GM19468 (cell line): ENCODE data around the gene GFPT2.
A peak's percentile ranks its signal among the peaks of the same experiment; 100 is the strongest.
"Not testable (repeated sequence)": the region's sequence is repeated elsewhere in the genome, so short reads cannot be mapped to it uniquely, and the experiment has no call there.

ENCODE experiments used
- ATAC-seq: cut with Tn5 transposase; IDR thresholded peaks from one replicate; pipeline ENCODE4 v1.9.1; 2021; ENCODE audit warnings: mild to moderate bottlenecking, moderate library complexity, moderate number of reproducible peaks; ENCODE audit not compliant: unreplicated experiment; ENCODE audit errors: extremely low read depth

Gene GFPT2

GRCh38 chr5:180313677-180314505 lies 39.2 kb downstream of the GFPT2 start:
- ATAC-seq = no peak

GRCh38 chr5:180311216-180311615 lies 41.9 kb downstream of the GFPT2 start:
- no peak for ATAC-seq

DNA sequence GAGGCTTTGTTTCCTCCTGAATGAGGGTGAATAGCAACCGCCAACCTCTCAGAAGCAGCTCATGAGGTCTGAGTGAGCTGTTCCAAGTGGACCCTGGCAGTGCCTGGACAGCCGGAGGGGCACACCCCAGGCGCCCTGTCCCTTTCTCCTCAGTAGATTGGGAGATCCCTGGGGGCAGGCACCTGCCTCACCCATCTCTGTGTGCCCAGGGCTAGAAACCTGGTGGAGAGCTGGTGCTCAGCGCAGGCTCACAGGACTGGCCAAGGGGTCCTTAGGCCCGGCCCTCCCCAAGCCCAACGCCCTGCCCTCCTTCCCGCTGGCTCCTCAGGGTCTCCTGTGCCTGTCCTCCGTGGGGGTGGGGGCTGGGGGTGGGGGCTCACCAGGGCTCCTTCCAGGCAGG lies 46.3 kb downstream of the GFPT2 start:
- no peak for ATAC-seq

- ATAC-seq = no peak
Observed at GRCh38 chr5:180305481-180305880, 47.7 kb downstream of the GFPT2 start.

DNA sequence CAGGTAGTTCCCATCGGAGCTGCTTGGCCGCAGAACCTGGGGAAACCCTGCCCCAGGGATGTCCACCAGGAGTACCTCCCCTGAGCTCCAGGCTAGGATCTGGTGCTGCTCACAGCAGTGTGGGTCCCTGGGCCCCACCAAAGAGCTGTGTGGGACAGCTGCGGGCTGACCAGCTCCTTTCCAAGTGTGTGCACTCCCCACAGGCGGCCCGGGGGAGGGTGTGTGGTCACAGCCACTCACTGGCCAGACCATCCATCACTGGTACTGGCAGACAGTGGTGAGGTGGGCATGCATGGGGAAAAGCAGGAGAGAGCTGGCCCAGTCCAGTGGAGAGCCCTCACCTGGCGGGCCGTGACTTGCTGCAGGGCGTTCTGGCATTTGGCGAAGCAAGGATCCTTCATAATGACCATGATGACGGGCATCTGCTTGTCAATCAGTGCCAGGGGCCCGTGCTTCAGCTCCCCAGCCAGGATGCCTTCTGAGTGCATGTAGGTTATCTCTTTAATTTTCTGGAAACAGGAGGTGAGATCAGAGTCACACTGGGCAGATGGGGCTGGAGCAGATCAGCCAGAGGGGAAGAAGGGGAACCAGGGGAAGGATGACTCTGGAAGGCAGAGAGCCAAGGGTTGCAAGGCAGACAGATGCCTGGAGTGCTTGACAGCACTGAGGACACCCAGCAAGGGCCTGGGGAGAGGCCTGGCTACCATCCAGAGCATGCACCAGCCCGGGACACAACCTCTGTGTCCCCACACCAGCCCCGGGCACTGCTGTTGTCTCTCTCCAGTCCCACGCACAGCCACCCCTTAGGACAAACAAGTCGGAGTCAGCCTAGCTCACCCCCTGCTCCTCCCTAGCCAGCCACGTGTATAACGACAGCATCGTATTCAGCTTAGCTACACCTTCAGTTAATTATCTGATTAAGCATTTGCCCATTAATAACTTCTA lies 48.4 kb downstream of the GFPT2 start:
- ATAC-seq = no peak

GRCh38 chr5:180304016-180304292 lies 49.2 kb downstream of the GFPT2 start:
- ATAC-seq = no peak

DNA sequence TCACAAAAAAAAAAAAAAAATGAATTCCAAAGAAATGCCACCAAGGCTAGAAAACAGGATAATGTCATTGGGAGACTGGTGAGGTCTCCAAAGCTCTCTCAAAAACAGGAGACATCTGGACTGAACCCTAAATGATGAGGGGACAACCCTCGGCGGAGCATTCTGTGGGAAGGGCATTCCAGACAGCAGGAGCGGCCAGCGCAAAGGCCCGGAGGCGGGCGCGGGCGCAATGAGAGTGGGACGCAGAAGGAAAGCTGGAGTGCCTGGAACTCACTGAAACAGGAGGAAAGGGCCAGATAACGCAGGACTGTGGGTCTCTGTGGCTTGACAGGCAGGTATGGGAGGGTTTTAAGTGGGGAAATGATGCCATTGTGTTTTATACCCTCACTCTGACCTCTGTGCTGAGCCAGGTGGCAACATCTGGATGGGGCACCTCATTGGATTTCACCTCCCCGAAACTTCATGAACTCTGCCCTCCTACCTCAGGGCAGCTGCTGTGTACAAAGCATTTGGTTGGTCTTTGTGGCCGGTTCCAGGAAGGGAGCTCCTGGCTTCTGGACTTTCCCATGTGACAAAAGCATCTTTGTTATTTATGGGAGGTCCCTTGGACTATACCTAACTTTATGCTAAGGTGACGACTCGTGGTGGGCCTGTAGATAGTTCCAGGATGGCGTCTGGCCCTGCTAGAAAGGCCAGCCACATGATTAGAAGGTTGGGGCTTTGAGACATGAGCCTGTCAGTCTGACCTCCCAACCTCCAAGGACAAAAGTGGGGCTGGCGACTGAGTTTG lies 49.7 kb downstream of the GFPT2 start:
- ATAC-seq = no peak

DNA sequence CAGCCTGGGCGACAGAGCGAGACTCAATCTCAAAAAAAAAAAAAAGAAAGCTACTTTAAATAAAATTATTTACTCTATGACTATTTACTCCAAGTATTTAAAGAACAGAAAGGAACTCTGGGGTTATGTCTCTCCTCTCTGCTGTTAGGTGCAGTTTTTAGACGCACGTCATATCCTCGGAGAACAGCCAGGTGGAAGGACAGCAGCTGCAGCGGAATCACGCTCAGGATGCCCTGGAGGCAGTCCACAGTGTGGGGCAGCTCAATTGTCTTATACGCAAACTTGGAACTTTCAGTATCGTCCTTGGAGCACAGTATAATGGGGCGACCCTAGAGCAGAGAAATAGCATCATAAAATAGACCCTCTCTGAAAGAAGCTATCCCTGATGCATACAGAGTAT lies 50.9 kb downstream of the GFPT2 start:
- no peak for ATAC-seq

GRCh38 chr5:180301253-180301652 lies 51.9 kb downstream of the GFPT2 start:
- ATAC-seq = no peak

GRCh38 chr5:180299526-180299925 lies 53.6 kb downstream of the GFPT2 start:
- no peak for ATAC-seq

- ATAC-seq = not testable (repeated sequence)
Observed at GRCh38 chr5:180299014-180299413, 54.1 kb downstream of the GFPT2 start.

GRCh38 chr5:180297587-180298282 lies 55.4 kb downstream of the GFPT2 start:
- no peak for ATAC-seq

DNA sequence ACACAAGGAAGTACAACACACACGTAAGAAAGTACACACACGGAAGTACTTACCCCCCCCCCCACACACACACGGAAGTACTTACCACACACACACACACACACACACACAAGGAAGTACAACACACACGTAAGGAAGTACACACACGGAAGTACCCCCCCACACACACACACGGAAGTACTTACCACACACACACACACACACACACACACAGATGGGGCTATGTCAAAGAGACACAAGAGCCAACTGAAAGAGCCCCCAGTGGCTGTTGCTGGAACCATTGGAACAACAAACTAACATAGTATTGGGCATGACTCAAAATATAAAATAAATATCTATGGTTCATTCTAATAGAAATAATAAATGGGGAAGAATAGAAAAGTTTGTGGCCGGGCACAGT lies 56.4 kb downstream of the GFPT2 start:
- ATAC-seq = no peak

- ATAC-seq = no peak
Observed at GRCh38 chr5:180294913-180295555, 58.1 kb downstream of the GFPT2 start.

- ATAC-seq = no peak
Observed at GRCh38 chr5:180294411-180294810, 58.7 kb downstream of the GFPT2 start.

- ATAC-seq = peak; percentile 82
Observed at GRCh38 chr5:180291943-180292831, 60.9 kb downstream of the GFPT2 start, which contains the start of gene MAPK9. Gene MAPK9 (minus strand): TSS chr5:180292083. CDS start chr5:180280561, 11,522 bp downstream.

DNA sequence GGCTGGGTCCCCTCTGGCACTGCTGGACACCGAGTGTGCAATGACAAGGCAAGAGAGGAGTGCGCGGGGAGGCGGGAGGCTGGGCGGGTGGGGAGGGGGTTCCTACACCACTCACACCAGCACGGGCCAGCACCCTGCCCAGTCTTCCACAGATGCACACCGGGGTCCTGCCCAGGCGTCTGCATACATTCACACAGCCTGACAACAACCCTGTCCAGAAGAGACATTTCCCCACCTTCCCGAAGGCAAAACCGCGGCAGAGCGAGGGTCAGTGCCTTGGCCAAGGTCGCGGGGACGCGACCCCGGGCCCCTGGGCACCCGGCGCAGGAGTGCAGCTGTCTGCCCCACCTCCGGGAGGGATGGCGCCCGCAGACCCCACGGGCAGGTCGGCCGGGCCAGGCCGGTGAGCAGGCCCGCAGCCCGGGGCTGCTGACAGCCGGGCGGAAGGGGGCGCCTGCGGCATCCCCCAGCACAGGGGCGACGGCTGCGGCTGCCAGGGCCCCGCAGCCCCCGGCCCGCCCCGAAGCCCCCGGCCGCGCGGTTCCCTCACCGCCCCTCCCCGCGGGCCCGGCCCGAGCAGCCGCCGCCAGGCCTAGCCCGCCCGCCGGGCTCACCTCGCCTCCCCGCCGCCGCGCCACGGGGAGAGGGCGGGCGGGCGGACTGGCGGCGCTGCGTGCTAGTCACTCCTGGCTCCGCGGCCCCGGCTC lies 61.7 kb downstream of the GFPT2 start:
- peak; percentile 25 for ATAC-seq
